Skeletal muscle cell (primary cell): ENCODE measurements around the gene FHOD3.
"Not testable (repeated sequence)": the region's sequence is repeated elsewhere in the genome, so short reads cannot be mapped to it uniquely, and the experiment has no call there.

ENCODE experiments used
- DNase-seq: peaks from one replicate; pipeline ENCODE4 v3.0.0-alpha.2; 2010; ENCODE audit warnings: low read depth
- H3K4me3 ChIP-seq: 2 replicates; pipeline ENCODE4 v1.5.1; 2011; ENCODE audit warnings: low read depth, mild to moderate bottlenecking, control low read depth, low read length, moderate library complexity

FHOD3 gene

DNA sequence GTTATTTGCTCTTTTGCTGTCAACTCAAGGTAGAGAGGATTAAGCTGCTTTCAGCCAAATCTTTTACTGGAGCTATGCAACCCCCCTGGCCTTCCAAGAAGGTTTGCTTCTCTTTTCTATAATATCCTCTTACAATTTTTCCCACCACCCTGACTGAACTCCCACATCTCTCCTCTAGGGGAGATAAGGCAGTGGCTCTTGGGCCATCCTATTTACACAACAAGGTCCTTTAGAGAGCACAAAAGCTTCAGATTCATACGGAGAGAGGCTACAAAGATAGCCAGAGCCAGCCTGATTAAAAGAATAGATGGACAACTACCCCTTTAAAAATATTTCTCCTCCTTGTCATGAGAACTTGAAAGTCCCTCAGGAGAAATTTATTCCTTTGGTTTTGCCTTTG, 435.6 kb downstream of the FHOD3 start:
- no peak overlapping the region for H3K4me3 ChIP-seq
- no peak for DNase-seq

DNA sequence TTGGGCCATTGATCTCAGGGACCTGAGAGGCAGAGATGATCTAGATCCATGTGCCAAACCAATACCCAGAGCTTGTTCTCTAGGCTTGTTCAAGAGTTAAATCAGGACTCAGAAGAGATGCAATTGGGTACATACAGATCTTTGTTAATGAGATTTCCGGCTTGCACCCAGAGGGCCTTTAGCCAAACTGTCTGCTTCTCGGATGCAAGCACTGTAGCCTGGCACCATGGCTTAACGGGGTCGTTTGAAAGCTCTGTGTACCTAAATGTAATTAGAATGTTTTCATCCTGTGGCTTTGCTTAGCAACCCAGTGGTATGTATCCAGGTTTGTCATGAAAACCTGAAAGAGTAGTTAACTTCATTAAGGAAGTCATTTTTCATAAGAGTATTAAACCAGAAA, 437.1 kb downstream of the FHOD3 start:
- no peak overlapping the region for H3K4me3 ChIP-seq
- DNase-seq: no peak

DNA sequence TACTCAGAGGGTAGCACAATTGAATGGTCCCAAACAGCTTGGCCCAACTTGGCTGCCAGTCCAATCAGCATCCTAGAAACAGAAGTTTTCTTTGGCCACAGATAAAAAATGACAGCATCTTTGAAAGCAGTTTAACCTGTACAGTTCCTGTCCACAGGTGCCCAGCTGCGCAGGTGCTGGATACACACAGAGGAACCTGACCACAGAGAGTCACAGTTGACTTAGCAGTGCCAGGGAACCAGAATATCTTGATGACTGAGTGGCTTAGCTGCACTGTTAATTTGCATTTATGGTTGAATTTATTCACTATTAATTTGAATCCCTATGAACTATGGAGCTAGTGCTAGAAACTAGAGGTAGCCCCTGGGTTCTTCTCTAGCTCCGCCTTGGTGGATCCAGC, 437.6 kb downstream of the FHOD3 start:
- no peak for DNase-seq
- no peak overlapping the region for H3K4me3 ChIP-seq

DNA sequence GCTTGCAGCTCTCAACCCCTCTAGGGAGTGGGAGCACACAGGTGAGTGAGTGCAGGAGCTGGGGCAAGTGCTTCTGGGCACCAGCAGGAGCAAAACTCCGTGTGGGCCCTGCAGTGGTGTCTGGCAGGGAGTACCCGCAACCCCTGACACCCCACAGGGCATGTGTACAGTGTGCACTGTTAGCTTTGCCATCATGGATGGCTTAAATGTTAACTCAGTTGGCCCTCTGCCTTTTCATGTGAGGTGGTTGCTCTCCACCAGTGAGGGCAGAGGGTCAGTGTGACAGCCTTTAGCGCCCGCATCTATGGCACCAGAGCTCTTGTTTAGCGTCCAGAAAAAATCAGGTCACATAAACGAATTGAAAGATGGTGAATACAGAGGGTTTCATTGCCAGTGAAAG, 438.6 kb downstream of the FHOD3 start:
- no peak overlapping the region for H3K4me3 ChIP-seq
- DNase-seq: no peak

DNA sequence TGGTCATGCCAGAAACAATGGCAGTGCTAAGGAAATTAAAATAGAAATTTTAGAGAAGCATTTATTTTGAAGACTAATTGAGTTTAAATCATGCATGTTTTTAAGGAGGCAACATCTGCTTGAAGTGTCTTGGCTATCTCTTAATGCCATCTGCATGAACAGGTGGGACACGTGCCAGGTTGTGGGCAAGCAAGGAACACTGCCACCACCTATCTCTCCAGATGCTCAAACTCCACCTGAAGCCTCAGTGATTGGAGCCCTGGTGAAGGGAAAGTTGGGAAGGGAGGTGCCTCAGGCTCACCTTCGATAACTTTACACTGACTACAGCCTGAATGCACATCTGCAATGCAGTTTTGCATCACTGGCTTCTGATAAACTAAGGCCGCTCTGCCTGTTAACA, 439.8 kb downstream of the FHOD3 start:
- no peak for DNase-seq
- H3K4me3 ChIP-seq: no peak overlapping the region

DNA sequence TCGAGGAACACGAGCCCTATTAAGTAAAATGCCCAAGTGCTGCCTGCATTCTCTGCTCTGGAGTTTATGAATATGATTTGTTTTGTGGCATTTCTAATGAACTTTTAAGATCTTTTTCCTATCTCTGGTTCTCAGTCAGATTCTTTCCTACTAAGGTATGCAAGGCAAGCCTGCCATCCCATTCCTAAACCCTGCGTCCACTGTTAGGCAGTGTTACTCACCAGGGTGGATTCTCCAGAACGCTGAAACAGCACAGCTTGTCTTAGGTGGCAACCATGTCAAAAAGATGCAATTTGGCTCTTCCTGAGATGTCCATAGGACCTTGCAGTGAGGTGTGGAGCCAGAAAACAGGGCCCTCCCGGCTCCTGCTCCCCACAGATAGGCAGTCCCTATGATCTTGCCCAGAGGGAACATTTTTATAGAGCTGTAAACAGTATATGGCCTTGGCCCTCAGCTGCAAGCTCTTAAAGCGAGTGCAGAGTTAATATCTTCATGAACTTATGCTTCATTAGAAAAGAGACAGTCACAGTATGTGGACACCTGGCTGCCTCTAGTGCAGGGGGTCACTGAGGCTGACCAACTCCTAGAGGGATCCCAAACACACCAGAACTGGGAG, 446.9 kb downstream of the FHOD3 start:
- no peak overlapping the region for H3K4me3 ChIP-seq
- no peak for DNase-seq

DNA sequence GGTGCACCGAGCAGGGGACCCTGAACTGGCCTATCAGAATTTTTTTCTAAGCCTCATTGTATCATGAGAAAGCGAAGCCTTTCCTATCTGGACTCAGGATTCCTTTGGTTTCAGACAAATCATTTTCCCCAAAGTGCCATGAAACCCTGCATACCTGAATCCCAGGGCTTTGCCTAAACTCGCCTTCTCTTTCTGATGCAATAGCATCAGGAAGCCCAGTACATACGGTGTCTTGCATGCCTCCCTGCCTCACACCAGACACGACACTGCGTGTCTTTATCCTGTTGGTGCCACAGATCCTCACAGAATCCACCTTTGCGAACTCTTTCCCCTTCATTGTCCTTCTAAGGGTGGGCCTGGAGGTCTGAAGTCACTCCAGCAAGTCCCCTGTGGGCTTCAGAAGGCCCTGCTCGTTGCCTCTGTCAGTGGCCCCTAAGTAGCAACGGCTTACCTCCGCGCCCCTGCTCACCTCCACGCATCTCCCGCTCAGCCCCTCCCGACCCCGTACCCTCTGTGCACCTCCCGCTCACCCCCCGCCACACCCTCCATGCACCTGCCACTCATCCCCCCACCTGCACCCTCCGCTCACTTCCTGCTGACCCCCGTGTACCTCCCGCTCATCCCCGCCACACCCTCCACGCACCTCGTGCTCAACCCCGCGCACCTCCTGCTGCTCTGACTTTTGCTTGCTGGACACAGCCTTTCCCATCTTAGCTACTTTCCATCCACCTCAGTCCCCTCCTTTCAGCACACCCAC, 447.9 kb downstream of the FHOD3 start:
- DNase-seq: no peak
- no peak overlapping the region for H3K4me3 ChIP-seq

DNA sequence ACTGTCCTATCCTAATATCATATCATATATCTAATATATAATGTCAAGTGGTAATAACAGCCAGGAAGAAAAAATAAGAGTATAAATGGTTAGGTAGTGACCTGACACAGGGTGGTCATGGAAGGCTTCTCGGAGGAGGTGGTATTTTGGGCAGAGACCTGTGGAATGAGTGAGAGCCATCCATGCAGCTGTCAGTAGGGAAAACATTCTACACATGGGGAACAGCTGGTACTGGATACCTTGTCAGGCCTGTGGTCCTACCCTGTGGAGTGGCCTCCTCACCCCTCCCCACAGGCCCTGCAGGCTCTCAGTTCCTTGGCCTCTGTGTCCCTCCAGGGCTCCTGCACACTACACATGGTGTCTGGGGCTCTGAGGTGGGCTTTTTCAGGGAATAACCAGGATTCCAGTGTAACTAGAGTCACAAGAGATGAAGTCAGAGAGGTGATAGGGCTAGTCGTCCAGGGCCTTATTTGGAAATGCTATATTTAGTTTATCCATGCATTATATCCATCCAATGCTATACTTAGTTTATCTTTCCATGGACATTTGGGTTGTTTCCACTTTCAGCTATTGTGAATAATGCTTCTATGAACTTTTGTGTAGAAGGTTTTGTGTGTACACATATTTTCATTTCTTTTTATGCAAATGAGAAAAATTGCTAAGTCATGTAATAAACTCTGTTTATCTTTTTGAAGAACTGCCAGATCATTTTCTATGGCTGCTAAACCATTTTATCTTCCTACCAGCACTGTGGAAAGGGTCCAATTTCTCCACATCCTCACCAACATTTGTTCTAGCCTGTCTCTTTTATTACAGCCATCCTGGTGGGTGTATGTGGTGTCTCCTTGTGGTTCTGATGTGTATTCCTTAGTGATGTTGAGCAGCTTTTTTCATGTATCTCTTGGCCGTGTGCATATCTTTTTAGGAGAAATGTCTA, 455.7 kb downstream of the FHOD3 start:
- H3K4me3 ChIP-seq: no peak overlapping the region
- DNase-seq: no peak

DNA sequence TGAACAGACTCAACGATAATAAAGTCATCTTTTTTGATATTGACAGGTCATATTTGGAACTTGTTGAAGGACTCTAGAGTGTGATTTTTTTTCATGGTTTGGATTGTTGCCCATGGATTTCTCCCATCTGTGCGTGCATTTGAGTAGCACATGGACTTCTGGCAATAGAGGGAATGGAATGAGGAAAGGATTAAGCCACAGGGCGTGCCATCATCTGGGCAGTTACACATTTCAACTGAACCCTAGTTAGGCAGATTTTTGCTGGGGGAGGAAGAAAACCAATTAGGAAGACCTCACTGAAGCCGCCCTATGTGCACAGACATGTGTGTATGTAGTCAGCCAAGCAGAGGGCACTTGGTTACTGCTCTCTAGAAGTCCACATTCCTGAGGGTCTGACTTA, 458.7 kb downstream of the FHOD3 start:
- no peak overlapping the region for H3K4me3 ChIP-seq
- no peak for DNase-seq

DNA sequence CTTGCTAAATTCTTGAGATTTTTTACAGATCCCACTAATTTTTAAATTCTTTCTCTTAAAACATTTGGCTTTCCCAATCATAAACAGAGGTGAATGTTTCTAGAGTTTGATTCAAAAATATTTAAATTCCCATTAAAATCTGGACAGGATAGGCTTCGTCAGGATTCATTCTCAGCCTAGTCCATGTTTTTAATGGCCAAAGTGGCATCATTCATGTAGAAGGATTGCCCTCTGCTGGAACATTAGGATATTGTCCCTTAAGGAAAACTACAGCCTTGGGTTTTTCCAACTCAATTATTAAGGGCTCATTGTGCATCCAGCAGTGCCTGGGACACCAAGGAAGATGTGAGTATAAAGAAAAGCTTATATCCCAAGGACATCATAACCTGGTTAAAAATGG, 459.6 kb downstream of the FHOD3 start:
- H3K4me3 ChIP-seq: no peak overlapping the region
- no peak for DNase-seq

DNA sequence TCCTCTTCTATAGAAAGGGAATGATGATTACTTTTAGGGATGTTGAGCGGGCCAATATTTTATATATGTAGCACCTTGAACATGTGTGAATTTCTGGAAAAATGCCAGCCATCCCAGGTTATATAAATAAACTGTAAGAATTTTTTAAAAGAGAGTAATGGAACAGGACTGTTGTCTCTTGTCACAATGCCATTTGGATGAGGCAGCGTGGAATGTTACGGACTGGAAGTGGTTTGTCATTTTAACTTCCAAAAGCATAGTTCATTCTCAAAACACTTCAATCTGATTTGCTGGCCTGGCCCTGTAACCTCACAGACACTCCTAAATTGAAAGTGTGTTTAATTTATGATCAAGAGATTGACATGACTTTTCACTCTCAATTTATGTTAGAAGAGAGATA, 460.5 kb downstream of the FHOD3 start:
- no peak for DNase-seq
- no peak overlapping the region for H3K4me3 ChIP-seq

DNA sequence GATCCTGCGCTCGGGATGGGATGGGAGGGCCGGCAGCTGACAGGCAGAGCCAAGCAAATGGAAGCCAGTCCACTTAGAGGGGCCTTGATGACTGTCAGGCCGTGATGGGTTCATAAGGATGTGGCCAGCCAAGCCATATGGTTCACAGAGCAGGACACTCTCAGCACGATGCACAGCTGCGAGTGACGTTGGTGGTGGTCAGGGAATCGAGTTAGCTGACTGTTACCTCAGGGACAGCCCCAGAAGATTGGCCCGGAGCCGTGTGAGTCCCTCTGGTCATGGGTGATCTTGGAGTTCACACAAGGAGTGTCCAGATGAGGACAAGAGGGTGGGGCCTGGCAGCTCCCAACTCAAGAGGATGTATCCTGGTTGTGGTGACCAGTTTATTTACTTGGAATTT, 461.1 kb downstream of the FHOD3 start:
- no peak overlapping the region for H3K4me3 ChIP-seq
- no peak for DNase-seq

DNA sequence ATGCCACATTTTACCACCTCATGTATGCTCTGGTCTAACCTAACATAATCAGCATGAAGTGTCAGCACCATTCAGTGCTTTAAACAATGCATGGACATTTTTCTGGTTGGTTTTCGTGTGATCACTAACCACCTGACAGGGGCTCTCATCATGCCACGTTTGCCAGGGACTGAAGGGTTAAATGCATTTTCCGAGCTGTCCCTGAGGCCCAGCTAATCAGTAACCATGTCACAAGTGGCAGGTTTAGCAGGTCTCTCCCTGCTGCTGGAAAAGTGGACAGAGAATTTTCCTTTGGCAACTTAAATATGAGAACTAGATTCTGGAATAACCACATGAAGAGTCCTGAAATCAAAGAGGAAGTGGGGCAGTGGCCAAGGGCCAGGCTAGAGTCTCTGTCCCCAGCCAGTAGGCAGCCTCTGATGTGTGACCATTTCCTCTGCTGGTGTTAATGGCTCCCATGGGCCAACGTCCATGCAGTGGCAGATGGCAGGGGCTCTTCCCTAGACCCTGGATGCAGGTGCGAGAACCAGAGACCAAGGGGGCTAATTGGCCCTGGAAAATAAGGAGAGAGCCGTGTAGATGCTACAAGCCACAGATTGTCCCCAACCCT, 461.8 kb downstream of the FHOD3 start:
- no peak for DNase-seq
- H3K4me3 ChIP-seq: no peak overlapping the region

DNA sequence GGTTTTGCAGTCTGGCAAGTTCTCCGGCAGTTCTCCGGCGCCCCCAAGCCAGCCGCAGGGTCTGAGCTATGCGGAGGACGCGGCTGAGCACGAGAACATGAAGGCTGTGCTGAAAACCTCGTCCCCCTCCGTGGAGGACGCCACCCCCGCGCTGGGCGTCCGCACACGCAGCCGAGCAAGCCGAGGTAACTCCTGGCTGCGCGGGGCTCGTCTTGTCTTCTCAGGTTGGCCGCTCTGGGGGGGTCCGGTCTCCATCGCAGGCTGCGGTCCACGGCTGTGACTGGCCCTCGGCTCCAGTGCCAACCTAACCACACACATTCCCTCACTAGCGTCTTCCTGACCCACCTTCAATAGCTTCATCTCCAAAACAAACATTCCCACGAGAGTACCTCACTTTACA, 463.1 kb downstream of the FHOD3 start:
- no peak overlapping the region for H3K4me3 ChIP-seq
- DNase-seq: no peak

DNA sequence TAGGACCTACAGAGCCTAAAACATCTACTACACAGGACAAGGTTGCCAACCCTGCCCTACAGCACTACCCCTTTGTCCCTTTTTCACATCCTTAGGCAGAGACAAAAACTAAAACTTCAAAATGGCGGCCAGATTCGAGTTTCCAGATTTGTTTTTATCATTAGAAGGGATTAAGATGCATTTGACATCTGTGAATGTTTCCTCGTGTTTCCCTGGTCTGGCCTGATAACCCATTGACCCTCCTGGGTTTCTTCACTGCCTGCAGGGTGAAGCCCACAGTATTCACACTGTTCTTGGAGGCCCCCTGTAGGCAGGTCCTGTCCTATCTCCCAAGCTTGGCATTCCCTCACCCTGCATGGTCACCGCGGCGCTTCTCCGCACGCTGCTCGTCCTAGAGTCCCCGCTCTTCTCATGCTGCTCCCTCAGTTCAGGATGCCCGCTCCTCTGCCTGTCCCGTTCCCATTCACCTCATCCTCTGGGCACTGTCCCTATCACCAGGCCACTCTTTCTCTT, 463.7 kb downstream of the FHOD3 start:
- DNase-seq: no peak
- no peak overlapping the region for H3K4me3 ChIP-seq

DNA sequence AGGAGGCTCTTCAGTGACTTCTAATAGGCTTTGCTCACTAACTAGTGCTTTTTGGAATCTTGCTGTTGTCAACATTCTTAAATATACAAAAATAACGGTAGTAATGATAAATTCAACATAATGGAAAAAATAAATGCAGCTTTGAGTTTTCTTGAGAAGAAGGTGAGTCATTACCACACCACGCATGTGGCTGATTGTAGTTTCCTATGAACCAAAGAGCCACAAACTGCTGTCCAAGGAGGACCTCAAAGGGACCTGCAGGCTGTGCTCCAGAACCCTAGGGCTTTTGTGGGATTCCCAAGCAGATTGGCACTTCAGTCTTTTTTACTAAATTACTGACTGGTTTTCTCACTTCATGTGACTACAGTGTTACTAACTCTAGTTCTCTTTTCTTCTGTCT, 464.6 kb downstream of the FHOD3 start:
- DNase-seq: no peak
- H3K4me3 ChIP-seq: no peak overlapping the region

DNA sequence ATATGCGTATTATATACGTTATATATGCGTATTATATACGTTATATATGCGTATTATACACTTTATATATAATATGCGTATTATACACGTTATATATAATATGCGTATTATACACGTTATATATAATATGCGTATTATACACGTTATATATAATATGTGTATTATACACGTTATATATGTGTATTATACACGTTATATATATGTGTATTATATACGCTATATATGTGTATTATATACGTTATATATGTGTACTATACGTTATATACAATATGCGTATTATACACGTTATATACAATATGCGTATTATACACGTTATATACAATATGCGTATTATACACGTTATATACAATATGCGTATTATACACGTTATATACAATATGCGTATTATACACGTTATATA, 465.5 kb downstream of the FHOD3 start:
- not testable (repeated sequence) for H3K4me3 ChIP-seq, DNase-seq

DNA sequence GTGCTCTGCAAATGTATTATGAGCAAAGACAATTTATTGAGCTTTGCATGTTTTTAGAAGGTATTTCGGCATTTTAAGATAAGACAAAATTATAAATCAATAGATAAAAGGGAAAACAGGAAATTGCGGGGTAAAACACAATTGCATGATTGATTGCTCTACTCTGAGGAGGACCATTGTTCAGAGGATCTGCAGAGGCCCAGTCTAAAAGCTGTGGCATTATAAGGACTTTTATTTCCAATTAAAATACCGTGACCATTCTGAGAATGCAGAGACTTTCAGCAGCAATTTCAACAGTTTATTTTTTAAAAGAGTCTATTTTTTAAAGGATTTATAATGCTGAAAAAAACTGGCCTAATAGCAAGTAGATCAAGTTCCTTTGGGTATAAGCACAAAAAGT, 469.3 kb downstream of the FHOD3 start:
- H3K4me3 ChIP-seq: no peak overlapping the region
- DNase-seq: no peak

DNA sequence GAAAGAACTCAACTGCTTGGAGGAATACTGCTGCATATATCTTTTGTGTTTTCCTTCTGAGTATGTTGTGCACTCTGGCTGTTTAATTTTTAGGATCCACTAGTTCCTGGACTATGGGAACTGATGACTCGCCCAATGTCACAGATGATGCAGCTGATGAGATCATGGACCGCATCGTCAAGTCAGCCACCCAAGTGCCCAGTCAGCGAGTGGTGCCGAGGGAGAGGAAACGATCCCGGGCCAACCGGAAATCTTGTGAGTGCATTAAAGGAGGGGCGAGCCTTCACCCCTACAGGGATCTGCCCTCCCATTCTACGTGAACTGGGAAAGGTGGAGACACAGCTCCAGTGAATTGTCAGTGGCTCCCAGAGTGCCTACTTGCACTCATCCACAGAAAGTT, 471.7 kb downstream of the FHOD3 start:
- no peak overlapping the region for H3K4me3 ChIP-seq
- no peak for DNase-seq
